Measurements from ENCODE around the gene KIAA1755.
A peak's percentile ranks its signal among the peaks of the same experiment; 100 is the strongest.

KIAA1755 gene

DNA sequence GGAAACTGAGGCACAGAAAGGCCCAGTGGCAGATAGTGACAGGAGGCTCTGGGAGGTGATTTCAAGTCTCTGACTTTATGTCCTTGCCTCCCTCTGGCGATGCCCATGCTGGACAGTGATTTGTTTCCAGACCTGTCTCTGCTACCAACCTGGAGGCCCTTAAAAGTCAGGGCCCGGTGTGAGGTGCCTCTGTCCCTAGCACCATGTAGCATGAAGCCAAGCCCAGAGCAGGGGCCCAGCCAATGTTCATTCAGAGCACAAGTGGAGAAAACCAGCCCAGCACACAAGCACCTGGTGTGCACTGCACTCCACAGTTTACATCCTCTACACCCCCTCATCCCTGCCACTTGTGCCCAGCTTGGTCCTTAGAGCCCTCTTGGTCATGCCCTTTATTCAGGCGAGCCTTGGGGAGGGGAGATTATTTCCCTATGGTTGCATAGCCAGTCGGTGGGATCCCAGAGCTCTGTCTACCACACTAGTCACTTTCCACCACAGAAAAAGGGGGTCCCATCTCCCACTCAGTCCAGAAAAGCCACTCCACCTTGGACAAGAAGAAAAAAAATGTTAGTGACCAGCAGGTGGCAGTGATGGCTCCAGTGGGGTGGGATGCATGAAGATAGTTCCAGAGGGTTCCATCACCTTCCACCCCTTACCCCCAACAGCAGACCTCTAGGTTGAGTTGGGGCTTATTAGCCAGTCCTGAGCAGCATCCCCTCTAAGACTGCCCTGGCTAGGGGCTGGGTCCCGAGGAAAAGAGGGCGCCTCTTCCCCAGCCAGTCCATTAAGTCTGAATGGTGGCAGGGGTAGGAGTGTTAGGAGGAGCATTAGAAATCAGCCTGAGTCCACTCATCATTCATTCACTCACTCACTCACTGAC lies 30.9 kb downstream of the KIAA1755 start:
- TF ChIP-seq, protein P1, sequence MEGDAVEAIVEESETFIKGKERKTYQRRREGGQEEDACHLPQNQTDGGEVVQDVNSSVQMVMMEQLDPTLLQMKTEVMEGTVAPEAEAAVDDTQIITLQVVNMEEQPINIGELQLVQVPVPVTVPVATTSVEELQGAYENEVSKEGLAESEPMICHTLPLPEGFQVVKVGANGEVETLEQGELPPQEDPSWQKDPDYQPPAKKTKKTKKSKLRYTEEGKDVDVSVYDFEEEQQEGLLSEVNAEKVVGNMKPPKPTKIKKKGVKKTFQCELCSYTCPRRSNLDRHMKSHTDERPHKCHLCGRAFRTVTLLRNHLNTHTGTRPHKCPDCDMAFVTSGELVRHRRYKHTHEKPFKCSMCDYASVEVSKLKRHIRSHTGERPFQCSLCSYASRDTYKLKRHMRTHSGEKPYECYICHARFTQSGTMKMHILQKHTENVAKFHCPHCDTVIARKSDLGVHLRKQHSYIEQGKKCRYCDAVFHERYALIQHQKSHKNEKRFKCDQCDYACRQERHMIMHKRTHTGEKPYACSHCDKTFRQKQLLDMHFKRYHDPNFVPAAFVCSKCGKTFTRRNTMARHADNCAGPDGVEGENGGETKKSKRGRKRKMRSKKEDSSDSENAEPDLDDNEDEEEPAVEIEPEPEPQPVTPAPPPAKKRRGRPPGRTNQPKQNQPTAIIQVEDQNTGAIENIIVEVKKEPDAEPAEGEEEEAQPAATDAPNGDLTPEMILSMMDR (IDR thresholded peaks at IDR 0.05; ENCODE audit: insufficient read depth, low read depth, low read length, missing control alignments) = peak; percentile 61
- H3K4me3 ChIP-seq (ENCODE audit: low read length) = no peak overlapping the region
- peak; percentile 34 for DNase-seq (ENCODE audit: low read depth)

DNA sequence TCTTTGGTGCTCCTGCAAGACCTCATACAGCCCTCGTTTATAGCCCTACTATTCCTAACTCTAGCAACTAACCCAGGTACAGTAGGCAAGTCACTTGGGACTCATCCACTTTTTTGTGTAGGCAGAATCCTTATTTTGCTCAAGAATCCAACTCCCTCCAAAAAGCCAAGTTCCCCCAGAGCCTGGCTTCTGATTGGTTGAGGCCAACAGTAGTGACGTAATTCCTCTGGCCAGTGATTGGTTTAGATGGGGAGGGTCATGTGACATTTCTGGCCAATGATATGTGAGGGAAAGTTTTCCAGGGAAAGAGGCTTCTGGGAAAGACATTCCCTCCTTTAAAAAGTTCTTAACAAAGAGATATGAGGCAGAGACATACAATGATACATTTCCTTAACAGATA lies 32.1 kb downstream of the KIAA1755 start:
- H3K4me3 ChIP-seq (ENCODE audit: low read length) = no peak overlapping the region
- TF ChIP-seq, protein P1 (IDR thresholded peaks at IDR 0.05; ENCODE audit: insufficient read depth, low read depth, low read length, missing control alignments) = no peak
- DNase-seq (ENCODE audit: low read depth) = no peak

DNA sequence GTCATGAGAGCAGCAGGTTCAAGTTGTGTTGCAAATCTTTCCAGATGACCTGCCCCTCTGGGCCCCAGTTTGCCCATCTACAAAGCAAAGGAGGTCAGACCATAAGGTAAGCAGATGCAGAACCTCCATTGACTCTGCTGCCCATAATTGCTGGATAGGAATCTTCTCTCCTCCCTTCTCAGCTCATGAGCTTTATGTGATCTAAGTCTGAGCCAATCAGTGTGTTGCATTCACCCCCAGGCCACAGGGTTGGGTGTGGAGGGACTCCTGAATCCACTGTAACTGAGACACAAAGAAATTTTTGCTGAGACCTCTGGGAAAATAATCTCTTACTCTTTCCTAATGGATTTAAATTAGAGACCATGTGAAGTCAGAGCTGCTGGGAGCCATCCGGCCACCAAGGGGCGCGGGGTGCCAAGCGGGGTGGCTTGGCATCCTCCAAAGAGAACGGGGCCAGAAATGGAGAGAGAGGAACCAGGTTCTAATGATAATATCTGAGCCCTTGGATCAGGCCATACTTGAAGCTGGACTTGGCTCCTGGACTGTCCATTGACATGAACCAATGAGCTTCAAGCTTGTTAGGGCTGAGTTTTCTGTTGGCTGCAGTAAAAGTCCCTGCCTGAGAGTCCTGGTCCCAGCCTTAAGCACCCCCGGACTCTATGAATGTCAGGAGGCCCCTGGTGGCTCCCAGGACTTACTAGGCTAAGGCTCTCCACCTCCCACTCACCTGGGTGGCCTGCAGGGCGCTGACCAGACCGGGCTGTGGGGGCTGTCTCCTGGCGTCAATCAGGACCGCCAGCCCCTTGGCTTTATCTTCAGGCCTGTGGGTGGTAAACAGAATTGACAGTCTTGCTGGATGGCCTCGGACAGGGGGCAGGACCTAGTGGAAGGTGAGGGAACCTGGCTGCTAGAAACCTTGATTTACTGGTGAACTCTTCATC lies 32.8 kb downstream of the KIAA1755 start:
- H3K4me3 ChIP-seq (ENCODE audit: low read length) = no peak overlapping the region
- DNase-seq (ENCODE audit: low read depth) = no peak
- TF ChIP-seq, protein P1 (IDR thresholded peaks at IDR 0.05; ENCODE audit: insufficient read depth, low read depth, low read length, missing control alignments) = no peak

DNA sequence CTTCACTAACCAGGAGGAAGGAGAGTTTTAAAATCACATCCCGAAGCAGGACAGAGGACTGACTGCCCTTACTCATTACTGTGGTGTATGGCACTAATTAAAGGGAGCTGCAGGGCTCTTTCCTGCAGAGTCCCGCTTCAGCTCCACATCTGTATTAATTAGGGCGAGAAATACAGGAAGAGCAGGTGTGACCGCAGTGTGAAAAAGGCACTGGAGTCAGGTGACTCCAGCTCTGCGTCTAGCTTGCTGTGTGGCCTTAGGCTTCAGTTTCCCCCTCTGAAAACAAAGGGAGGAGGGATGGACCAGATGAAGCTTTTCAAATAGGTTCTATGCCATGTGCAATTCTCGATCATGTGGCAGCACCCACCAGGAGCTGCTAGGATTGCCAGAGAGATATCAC lies 34.0 kb downstream of the KIAA1755 start:
- TF ChIP-seq, protein P1 (IDR thresholded peaks at IDR 0.05; ENCODE audit: insufficient read depth, low read depth, low read length, missing control alignments) = no peak
- peak; percentile 55 for DNase-seq (ENCODE audit: low read depth)
- no peak overlapping the region for H3K4me3 ChIP-seq (ENCODE audit: low read length)

DNA sequence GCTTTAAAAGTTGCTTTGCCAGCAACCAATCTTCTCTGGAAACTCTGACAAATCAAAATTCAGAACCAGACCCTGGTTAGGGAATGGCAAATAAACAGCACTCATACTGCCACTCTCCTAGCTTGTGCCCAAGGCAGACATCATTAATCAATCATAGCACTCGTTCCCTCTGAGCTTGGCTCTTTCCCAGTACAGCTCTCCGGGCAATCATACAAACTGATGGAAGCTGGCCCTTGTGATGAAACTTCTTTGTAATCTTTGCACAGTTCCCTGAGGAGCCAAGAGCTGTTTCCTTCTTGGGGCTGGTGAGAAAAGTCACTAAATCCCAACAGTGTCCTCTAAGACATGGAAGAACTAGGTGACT lies 34.7 kb downstream of the KIAA1755 start:
- DNase-seq (ENCODE audit: low read depth) = no peak
- no peak overlapping the region for H3K4me3 ChIP-seq (ENCODE audit: low read length)
- TF ChIP-seq, protein P1 (IDR thresholded peaks at IDR 0.05; ENCODE audit: insufficient read depth, low read depth, low read length, missing control alignments) = no peak

DNA sequence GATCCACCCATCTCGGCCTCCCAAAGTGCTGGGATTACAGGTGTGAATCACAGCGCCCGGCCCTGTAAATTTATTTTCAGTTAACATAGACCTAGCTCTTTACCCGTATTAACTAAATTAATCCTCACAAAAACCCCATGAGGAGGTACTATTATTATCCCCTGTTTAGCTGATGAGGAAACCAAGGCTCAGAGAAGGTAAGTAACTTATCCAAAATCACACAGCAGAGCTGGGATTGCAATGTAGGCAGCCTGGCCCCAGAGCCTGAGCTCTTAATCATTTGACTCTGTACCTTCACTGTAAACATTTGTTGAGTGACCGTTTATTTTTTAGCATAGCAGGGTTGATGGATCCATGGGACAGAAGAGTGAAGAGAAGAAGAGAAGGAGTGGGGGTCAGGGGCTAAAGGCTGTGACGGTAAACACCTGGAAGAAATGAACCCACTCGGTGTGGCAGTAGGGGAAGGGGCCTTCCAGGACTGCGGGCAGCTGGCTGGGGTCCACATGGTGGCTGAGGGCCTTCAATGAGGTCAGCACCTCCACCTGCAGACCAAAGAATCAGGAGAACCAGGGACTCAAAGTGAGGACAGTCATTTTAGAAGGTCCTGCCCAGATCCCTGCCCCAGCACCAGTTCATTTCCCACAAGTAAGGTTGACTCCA lies 35.2 kb downstream of the KIAA1755 start:
- TF ChIP-seq, protein P1 (IDR thresholded peaks at IDR 0.05; ENCODE audit: insufficient read depth, low read depth, low read length, missing control alignments) = no peak
- no peak for DNase-seq (ENCODE audit: low read depth)

More for the DNA sequence above, 35.2 kb downstream of the KIAA1755 start:
- no peak overlapping the region for H3K4me3 ChIP-seq (ENCODE audit: low read length)

Measured in epithelial cell of esophagus (primary cell).